ENCODE results near the gene CABP5.

DNA sequence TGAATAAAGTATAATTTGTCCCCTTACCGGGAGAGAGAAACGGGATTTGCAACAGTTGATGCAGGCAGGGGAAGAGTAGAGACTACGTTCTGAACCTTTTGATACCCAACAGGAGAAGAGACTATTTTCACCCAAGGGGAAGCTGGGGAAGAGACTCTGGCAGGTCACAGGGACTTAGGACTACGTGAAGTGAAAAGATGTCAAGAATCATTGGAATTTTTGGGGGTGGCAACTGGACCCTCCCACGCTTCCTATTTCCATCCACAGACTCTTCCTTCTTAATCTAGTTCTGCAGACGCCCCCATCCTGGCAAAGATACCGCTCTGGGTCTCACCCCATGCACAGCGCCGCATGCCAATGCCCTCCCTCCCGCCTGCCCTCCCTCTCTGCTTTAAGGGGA, 13.8 kb downstream of the CABP5 start:
- TF ChIP-seq GATA3 (IDR thresholded peaks at IDR 0.05; ENCODE audit: low read depth, low read length) (no peak), GATA2 (IDR thresholded peaks at IDR 0.05; ENCODE audit: low read depth, low read length) (no peak)
